Lower leg skin (tissue), 4 donors: ENCODE measurements around the gene MBOAT7. TPM values are rescaled to one million over a fixed set of nuclear protein-coding genes. Genes with fewer than 3 reads are reported as not detected.

Experiments
- DNase-seq, 2 donors: peaks; one replicate each; pipeline ENCODE4 v3.0.0-alpha.2; 2019; ENCODE audit warnings: low spot score in 2 of 2
- H3K4me3 ChIP-seq: fragments of 200-600 bp; sonication (generic); 2 replicates; pipeline ENCODE4 v1.5.1; 2017; ENCODE audit warnings: mild to moderate bottlenecking, low read depth; ENCODE audit not compliant: poor library complexity, severe bottlenecking
- POLR2A ChIP-seq, 2 donors: fragments of 450-650 bp; IDR thresholded peaks; one replicate each; pipeline ENCODE4 v1.6.1; 2016 to 2017; ENCODE audit warnings: antibody characterized with exemption in 2 of 2, mild to moderate bottlenecking in 1 of 2, moderate library complexity in 1 of 2
- WGBS, 2 donors: methylation state at CpG; one replicate each; pipeline ENCODE4 v1.1.5; 2018; 5-methylcytosine and 5-hydroxymethylcytosine counted together
- intact Hi-C: fragments of 100-400 bp; cut with DNase I; formaldehyde crosslinking; loops from one replicate; pipeline ENCODE4 v1.15.0; 2023; ENCODE audit warnings: low total_unique reads
- total RNA-seq, 4 donors: library from RNA; depleted of rRNA; stranded (reverse); fragments of >200 nt; gene quantifications; one replicate each; pipeline ENCODE4 v1.1.0, GENCODE V29; 2016
- TF ChIP-seq, protein P1 (sequence below), 3 donors: fragments of 450-650 bp; IDR thresholded peaks; one replicate each; pipeline ENCODE4 v1.5.1; 2016; ENCODE audit warnings: antibody characterized with exemption in 3 of 3, mild to moderate bottlenecking in 3 of 3, moderate library complexity in 2 of 3

Gene MBOAT7
- total RNA-seq, 4 donors from 2014 or later, result 57.4 to 117 (median 62.2) TPM

DNA sequence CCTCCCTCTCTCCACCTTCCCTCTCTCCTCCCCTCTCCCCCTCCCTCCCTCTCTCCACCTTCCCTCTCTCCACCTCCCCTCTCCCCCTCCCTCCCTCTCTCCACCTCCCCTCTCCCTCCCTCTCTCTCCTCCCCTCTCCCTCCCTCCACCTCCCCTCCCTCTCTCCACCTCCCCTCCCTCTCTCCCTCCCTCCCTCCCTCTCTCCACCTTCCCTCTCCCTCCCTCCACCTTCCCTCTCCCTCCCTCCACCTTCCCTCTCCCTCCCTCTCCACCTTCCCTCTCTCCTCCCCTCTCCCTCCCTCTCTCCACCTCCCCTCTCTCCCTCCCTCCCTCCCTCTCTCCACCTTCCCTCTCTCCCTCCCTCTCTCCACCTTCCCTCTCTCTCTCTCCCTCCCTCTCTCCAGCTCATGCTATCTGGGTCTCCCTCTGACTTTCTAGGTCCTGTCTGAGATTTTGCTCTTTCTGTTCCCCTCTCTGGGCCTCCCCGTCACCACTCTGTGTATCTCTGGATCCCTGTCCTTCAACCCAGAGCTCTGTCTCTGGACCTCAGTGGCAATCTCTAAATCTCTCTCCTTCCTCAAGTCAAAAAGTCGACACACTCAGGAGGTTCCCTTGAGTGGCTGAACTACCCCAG lies 55.3 kb downstream of the MBOAT7 start:
- 41 to 64% methylated on average over 2 of the region's 2 CpGs for WGBS, 2 donors
- TF ChIP-seq, protein P1, sequence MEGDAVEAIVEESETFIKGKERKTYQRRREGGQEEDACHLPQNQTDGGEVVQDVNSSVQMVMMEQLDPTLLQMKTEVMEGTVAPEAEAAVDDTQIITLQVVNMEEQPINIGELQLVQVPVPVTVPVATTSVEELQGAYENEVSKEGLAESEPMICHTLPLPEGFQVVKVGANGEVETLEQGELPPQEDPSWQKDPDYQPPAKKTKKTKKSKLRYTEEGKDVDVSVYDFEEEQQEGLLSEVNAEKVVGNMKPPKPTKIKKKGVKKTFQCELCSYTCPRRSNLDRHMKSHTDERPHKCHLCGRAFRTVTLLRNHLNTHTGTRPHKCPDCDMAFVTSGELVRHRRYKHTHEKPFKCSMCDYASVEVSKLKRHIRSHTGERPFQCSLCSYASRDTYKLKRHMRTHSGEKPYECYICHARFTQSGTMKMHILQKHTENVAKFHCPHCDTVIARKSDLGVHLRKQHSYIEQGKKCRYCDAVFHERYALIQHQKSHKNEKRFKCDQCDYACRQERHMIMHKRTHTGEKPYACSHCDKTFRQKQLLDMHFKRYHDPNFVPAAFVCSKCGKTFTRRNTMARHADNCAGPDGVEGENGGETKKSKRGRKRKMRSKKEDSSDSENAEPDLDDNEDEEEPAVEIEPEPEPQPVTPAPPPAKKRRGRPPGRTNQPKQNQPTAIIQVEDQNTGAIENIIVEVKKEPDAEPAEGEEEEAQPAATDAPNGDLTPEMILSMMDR (IDR thresholded peaks at IDR 0.05), result no peak
- TF ChIP-seq POLR2A (IDR thresholded peaks at IDR 0.05), result no peak
- H3K4me3 ChIP-seq, result no peak overlapping the region
- intact Hi-C loops, result no loop called here
- no peak for DNase-seq

DNA sequence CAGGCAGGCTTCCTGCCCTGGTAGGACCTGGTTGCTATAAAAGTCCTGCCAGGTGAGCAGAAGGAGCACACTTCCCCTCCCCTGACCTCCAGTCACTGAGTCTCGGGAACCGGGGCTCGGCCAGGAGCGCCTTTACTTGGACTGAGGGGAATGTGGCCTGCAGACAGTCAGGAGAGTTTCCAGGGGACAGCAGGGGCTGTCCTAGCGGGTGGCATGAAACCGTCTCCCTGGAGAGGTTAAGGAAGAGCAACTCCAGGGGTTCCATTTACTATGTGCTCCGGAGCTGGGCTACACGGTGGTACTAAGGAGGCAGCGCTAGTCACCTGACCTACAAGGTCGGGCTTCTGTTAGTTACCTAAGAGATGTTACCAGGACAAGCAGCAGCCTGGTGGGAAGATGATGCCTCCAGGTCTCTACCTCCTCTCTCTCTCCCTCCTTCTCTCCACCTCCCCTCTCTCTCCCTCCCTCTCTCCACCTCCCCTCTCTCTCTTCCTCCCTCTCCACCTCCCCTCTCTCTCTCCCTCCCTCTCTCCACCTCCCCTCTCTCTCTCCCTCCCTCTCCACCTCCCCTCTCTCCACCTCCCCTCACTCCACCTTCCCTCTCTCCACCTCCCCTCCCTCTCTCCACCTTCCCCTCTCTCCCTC lies 55.9 kb downstream of the MBOAT7 start:
- 59 to 60% methylated on average over 8 to 10 of the region's 10 CpGs for WGBS, 2 donors
- intact Hi-C loops, result no loop called here
- H3K4me3 ChIP-seq, result no peak overlapping the region
- no peak for DNase-seq
- TF ChIP-seq POLR2A (IDR thresholded peaks at IDR 0.05), result no peak
- TF ChIP-seq, protein P1 (IDR thresholded peaks at IDR 0.05), result no peak

DNA sequence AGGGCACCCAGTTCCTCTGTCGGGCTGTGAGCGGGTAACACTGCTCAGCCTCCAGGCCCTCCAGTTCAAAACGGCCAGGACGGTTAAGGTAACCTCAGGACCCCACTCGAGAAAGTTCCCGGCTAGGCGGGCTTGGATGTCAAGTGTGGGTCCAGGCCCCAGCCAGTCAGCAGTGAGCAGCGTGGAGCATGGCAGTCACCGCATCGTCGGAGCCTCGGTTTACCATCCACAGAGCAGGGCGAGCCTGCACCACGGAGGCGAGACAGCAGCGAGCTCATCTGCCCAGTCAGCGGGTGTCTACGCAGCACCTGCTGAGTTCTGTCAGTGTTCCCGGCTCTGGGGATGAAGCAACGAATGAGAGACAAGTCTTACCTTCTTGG lies 59.8 kb downstream of the MBOAT7 start:
- WGBS, 2 donors, result 96 to 98% methylated on average over 15 to 20 of the region's 20 CpGs
- no peak overlapping the region for H3K4me3 ChIP-seq
- intact Hi-C loops, result no loop called here
- TF ChIP-seq POLR2A (IDR thresholded peaks at IDR 0.05), result no peak
- TF ChIP-seq, protein P1 (IDR thresholded peaks at IDR 0.05), result no peak
- no peak for DNase-seq

DNA sequence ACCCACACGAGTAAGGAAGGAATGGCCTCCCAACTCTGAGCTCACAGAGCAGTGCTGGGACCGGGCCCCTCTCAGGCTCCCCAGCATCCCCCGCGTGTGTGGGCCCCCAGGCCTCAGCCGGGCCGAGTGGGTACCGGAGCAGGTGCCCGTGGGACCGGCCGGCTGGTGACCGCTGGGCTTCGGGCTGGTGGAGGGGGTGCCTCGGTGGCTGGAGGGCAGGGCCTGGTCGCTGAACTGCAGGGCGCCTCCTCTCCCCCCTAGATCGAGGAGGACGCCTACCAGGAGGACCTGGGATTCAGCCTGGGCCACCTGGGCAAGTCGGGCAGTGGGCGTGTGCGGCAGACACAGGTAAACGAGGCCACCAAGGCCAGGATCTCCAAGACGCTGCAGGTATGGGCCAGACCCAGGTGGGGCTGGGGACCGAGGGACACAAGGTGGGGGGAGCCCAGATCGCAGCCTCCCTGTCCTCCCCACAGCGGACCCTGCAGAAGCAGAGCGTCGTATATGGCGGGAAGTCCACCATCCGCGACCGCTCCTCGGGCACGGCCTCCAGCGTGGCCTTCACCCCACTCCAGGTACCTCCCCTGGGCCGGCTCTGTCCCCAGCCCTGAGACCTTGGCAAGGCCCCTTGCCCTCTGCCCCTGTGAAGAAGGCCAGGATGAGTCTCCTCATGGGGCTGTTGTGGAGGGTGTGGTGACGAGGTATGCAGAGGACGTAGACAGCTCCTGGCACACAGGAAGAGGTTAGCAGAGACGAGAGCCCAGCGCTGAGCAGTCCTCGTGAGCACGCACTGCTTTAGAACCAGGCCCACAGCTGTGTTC lies 60.4 kb downstream of the MBOAT7 start:
- DNase-seq, result no peak
- intact Hi-C loops, result no loop called here
- WGBS, 2 donors, result 93 to 98% methylated on average over 25 to 32 of the region's 41 CpGs
- no peak for TF ChIP-seq POLR2A (IDR thresholded peaks at IDR 0.05)
- TF ChIP-seq, protein P1 (IDR thresholded peaks at IDR 0.05), result no peak
- no peak overlapping the region for H3K4me3 ChIP-seq

DNA sequence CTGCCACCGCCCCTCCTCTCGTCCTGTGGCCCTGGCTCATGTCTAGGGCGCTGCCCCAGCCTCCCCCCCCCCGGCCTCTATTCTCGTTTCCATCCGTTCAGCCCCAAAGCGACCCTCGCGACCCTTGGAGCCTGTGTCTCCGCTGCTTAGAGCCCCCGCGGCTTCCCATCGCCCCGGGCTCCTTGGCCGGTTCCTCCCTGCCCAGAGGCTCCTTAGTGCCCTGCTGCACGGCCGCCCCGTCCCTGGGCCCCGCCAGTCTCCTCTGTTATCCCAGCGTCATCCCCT lies 61.0 kb downstream of the MBOAT7 start:
- intact Hi-C loops, result no loop called here
- no peak overlapping the region for H3K4me3 ChIP-seq
- no peak for DNase-seq
- TF ChIP-seq, protein P1 (IDR thresholded peaks at IDR 0.05), result no peak
- TF ChIP-seq POLR2A (IDR thresholded peaks at IDR 0.05), result no peak
- 92 to 93% methylated on average over 20 of the region's 20 CpGs for WGBS, 2 donors
